Tibial nerve (tissue), 3 donors: Measurements from ENCODE around the gene METTL8.
"Not testable (repeated sequence)": the region's sequence is repeated elsewhere in the genome, so short reads cannot be mapped to it uniquely, and the experiment has no call there.

Experiments
- CTCF ChIP-seq, 5 experiments: fragments of 200-600 bp in 3 of 5; fragments of 450-650 bp in 2 of 5; sonication (generic) in 3 of 5; IDR thresholded peaks; one replicate each; pipeline ENCODE4 v1.5.1; 2016 to 2019; ENCODE audit warnings: antibody characterized with exemption in 5 of 5, mild to moderate bottlenecking in 3 of 5, moderate library complexity in 2 of 5
- POLR2A ChIP-seq, 2 donors: fragments of 450-650 bp; IDR thresholded peaks; one replicate each; pipeline ENCODE4 v1.6.1; 2017; ENCODE audit warnings: antibody characterized with exemption in 2 of 2, mild to moderate bottlenecking in 2 of 2, moderate library complexity in 2 of 2

DNA sequence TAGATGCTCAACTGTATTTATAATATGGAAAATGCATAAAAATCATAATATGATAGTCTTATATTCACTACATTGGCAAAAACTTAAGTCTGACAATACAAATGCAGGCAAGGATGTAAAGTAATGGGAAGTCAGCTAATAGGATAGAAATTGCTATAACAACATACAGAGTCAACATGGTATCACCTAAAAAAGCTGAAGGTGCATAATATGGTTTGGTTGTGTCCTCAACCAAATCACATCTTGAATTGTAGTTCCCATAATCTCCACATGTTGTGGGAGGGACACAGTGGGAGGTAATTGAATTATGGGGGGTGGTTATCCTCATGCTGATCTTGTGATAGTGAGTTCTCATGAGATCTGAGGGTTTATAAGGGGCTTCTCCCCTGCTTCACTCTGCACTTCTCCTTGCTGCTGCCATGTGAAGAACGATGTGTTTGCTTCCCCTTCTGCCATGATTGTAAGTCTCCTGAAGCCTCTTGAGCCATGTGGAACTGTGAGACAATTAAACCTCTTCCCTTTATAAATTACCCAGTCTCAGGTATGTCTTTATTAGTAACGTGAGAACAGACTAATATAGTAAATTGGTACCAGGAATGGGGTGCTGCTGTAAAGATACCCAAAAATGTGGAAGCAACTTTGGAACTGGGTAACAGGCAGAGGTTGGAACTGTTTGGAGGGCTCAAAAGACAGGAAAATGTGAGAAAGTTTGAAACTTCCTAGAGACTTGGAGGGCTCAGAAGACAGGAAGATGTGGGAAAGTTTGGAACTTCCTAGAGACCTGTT, 10.9 kb downstream of the METTL8 start:
- not testable (repeated sequence) for TF ChIP-seq CTCF, POLR2A (IDR thresholded peaks at IDR 0.05)
